ENCODE results near the gene GRIP2.

DNA sequence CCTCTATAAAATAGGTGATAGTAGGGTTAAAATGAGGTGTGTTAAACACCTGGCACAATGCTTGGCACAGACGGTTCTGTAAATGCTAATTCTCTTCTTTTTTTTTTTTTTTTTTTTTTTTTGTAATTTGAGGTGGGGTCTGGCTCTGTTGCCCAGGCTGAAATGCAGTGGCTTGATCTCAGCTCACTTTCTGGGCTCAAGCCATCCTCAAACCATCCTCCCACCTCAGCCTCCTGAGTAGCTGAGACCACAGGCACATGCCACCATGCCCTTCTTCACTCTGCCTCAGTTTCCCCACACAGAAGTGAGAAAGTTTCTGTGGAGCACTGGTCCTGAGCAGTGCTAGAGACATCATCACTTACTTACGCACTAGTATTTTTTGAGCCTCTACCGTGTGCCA lies 80.4 kb downstream of the GRIP2 start:
- TF ChIP-seq CTCF (IDR thresholded peaks at IDR 0.05) (no peak), POLR2A (IDR thresholded peaks at IDR 0.05) (no peak), EP300 (IDR thresholded peaks at IDR 0.05) (no peak)

Data from ovary (tissue), 3 donors.